BJ (cell line): ENCODE results near the gene EFNA2. TPM values are rescaled to one million over a fixed set of nuclear protein-coding genes. Genes with fewer than 3 reads are reported as not detected.

Experiments used
- CTCF ChIA-PET: fragments of 350-600 bp; formaldehyde crosslinking; extraction: SDS; loops from one replicate; lab custom pipeline; 2021; ENCODE audit warnings: antibody characterized with exemption, inconsistent platforms; lab: Yijun Ruan, JAX
- POLR2A ChIA-PET: fragments of 300-600 bp; sonication (Branson Sonifier 250); formaldehyde crosslinking; extraction: SDS; loops from one replicate; lab custom pipeline; 2021; ENCODE audit warnings: antibody characterized with exemption; lab: Charles Lee
- DNase-seq: peaks from one replicate; pipeline ENCODE4 v3.0.0-alpha.2; 2011; ENCODE audit warnings: low read depth
- H3K27me3 ChIP-seq: 2 replicates; pipeline ENCODE4 v1.6.0; 2011; ENCODE audit warnings: low read length; ENCODE audit not compliant: control insufficient read depth, insufficient read depth
- H3K36me3 ChIP-seq: 2 replicates; pipeline ENCODE4 v1.5.1; 2011; ENCODE audit warnings: low read length; ENCODE audit not compliant: control insufficient read depth, insufficient read depth
- H3K4me3 ChIP-seq: 2 replicates; pipeline ENCODE4 v1.5.1; 2011; ENCODE audit warnings: low read depth, mild to moderate bottlenecking, control low read depth, low read length
- polyA plus RNA-seq: library from polyadenylated mRNA; depleted of rRNA; stranded (reverse); fragments of >200 nt; gene quantifications from 2 replicates; pipeline ENCODE4 v1.2.3, GENCODE V29; 2011
- TF ChIP-seq, protein P1 (sequence below): IDR thresholded peaks from 2 replicates; pipeline ENCODE4 v1.5.1; 2011; ENCODE audit warnings: low read depth, mild to moderate bottlenecking, control low read depth, inconsistent platforms, low read length, moderate library complexity; ENCODE audit not compliant: insufficient read depth

The EFNA2 gene
- polyA plus RNA-seq, 1 experiment: not detected

DNA sequence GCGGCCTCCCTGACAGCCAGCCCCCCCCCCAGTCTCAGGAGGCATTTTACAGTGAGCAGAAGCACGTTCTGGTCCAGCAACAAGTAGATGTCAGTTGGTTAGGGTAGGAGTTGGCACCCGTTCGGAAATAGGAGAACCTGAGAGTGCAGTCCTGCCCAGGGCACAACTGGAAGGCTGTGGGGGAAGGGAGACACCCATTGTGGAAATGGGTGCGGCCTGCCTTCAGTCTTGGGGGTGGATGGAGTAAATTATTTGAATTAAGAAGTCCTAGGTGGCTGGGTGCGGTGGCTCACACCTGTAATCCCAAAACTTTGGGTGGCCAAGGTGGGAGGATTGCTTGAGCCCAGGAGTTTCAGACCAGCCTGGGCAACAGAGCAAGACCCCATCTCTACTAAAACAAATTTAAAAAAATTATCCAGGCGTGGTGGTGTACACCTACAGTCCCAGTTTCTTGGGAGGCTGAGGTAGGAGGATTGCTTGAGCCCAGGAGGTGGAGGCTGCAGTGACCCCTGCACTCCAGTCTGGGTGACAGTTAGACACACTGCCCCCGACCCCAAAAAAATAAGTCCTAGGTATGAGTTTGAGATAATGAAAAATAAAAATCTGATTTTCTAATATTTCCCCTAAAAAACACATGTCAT, 15.3 kb upstream of the EFNA2 start:
- H3K27me3 ChIP-seq: no peaks in the 10 kb centered on the region
- ChIA-PET CTCF (interaction anchor here (6.2 kb wide), 1 partner anchor 27 kb away, joined by 46 read pairs; no protein-coding TSS in a partner anchor), POLR2A (no interaction called here)
- H3K36me3 ChIP-seq: peaks cover 37% of the 10 kb centered on the region
- peak overlapping the region; percentile 66 for H3K4me3 ChIP-seq
- TF ChIP-seq, protein P1, sequence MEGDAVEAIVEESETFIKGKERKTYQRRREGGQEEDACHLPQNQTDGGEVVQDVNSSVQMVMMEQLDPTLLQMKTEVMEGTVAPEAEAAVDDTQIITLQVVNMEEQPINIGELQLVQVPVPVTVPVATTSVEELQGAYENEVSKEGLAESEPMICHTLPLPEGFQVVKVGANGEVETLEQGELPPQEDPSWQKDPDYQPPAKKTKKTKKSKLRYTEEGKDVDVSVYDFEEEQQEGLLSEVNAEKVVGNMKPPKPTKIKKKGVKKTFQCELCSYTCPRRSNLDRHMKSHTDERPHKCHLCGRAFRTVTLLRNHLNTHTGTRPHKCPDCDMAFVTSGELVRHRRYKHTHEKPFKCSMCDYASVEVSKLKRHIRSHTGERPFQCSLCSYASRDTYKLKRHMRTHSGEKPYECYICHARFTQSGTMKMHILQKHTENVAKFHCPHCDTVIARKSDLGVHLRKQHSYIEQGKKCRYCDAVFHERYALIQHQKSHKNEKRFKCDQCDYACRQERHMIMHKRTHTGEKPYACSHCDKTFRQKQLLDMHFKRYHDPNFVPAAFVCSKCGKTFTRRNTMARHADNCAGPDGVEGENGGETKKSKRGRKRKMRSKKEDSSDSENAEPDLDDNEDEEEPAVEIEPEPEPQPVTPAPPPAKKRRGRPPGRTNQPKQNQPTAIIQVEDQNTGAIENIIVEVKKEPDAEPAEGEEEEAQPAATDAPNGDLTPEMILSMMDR: no peak
- no peak for DNase-seq

DNA sequence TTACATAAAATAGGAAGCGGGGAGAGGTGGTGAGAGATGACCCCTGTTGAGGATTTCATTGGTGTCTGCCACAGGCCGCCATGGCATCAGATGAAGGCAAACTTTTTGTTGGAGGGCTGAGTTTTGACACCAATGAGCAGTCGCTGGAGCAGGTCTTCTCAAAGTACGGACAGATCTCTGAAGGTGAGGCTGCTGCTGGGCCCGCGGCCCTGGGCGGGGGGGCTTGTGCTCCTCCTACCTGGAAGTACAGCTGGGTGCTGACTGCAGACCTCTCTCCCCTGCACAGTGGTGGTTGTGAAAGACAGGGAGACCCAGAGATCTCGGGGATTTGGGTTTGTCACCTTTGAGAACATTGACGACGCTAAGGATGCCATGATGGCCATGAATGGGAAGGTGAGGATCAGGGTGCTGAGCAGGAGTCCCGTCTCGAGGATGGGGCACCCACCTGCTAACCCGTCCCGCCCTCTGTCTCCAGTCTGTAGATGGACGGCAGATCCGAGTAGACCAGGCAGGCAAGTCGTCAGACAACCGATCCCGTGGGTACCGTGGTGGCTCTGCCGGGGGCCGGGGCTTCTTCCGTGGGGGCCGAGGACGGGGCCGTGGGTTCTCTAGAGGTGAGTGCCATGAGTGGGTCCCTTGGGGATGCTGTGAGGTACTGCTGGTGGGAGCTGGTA, 14.7 kb upstream of the EFNA2 start:
- H3K27me3 ChIP-seq: no peaks in the 10 kb centered on the region
- TF ChIP-seq, protein P1: no peak
- ChIA-PET CTCF (interaction anchor here (6.2 kb wide), 1 partner anchor 27 kb away, joined by 46 read pairs; no protein-coding TSS in a partner anchor), POLR2A (no interaction called here)
- H3K36me3 ChIP-seq: peaks cover 37% of the 10 kb centered on the region
- no peak for DNase-seq
- H3K4me3 ChIP-seq: peak overlapping the region; percentile 66

DNA sequence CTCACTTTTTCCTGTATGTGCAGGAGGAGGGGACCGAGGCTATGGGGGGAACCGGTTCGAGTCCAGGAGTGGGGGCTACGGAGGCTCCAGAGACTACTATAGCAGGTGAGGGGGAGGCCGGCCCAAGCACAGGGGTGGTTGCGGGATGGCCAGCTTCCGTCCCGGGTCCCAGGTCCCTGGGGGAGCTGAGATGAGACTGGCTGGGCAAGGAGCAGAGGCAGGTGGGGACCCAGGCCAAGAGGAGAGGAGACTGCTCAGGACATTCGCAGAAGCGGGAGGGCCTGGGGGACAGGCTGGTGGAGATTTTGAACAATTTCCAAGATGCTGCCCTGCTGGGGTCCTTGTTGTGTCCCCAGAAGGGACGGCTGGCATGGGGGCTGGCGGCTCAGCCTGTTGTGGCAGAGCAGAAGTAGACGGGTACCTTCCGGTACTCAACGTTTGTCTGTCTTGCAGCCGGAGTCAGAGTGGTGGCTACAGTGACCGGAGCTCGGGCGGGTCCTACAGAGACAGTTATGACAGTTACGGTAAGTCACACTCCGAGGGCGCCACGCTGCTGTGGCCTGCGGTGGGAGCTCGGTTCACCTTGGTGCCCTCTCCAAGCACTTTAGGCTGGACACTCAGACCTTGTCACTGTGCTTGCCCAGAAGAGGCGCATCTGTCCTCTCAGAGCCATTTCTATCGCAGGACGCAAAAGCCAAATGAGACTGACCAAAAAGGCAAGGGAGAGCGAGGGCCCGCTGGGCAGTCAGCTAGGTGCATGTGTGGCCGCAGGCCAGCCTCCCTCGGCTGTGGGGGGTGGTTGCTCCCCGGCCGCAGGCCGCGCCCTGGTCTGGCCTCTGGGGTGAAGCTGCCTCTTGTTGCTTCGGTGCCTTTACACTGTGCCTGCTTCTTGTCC, 13.9 kb upstream of the EFNA2 start:
- TF ChIP-seq, protein P1: no peak

DNA sequence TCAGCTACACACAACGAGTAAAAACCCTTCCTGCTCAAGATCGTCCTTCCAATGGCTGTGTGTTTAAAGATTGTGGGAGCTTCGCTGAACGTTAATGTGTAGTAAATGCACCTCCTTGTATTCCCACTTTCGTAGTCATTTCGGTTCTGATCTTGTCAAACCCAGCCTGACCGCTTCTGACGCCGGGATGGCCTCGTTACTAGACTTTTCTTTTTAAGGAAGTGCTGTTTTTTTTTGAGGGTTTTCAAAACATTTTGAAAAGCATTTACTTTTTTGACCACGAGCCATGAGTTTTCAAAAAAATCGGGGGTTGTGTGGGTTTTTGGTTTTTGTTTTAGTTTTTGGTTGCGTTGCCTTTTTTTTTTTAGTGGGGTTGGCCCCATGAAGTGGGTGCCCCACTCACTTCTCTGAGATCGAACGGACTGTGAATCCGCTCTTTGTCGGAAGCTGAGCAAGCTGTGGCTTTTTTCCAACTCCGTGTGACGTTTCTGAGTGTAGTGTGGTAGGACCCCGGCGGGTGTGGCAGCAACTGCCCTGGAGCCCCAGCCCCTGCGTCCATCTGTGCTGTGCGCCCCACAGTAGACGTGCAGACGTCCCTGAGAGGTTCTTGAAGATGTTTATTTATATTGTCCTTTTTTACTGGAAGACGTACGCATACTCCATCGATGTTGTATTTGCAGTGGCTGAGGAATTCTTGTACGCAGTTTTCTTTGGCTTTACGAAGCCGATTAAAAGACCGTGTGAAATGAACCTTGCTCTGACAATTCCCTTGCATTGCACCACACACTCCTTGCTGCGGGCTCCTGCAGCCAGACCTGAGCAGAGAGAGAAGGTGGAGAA, 13.0 kb upstream of the EFNA2 start:
- CTCF ChIA-PET: interaction anchor here (0.8 to 6.2 kb wide), 3 partner anchors 20 to 29 kb away, joined by 3 to 46 read pairs (median 3); no protein-coding TSS in a partner anchor
- no peak for DNase-seq
- POLR2A ChIA-PET: interaction anchor here (0.5 to 0.8 kb wide), 2 partner anchors 28 to 718 kb away, joined by 3 to 5 read pairs; no protein-coding TSS in a partner anchor
- H3K4me3 ChIP-seq: no peak overlapping the region
- TF ChIP-seq, protein P1: no peak
- peaks cover 37% of the 10 kb centered on the region for H3K36me3 ChIP-seq
- H3K27me3 ChIP-seq: no peaks in the 10 kb centered on the region

More for the DNA sequence above, 13.9 kb upstream of the EFNA2 start:
- POLR2A ChIA-PET: interaction anchor here (0.5 kb wide), 1 partner anchor 718 kb away, joined by 3 read pairs; no protein-coding TSS in a partner anchor
- no peak for DNase-seq
- Histone ChIP-seq H3K4me3 (peak overlapping the region; percentile 66), H3K36me3 (peaks cover 37% of the 10 kb centered on the region), H3K27me3 (no peaks in the 10 kb centered on the region)
- CTCF ChIA-PET: interaction anchor here (0.8 to 6.2 kb wide), 2 partner anchors 23 to 28 kb away, joined by 3 to 46 read pairs; no protein-coding TSS in a partner anchor
